HEK293T (cell line): ENCODE data around the gene SEMA3B.
"Not testable (repeated sequence)": the region's sequence is repeated elsewhere in the genome, so short reads cannot be mapped to it uniquely, and the experiment has no call there.

Experiments used
- ARNT ChIP-seq: fragments of 450-650 bp; IDR thresholded peaks from 2 replicates; pipeline ENCODE4 v1.6.1; 2017; ENCODE audit warnings: mild to moderate bottlenecking
- BHLHE40 ChIP-seq: fragments of 450-650 bp; IDR thresholded peaks from 2 replicates; pipeline ENCODE4 v1.6.1; 2016; ENCODE audit warnings: mild to moderate bottlenecking, moderate library complexity, borderline replicate concordance
- FOXA1 ChIP-seq: fragments of 450-650 bp; IDR thresholded peaks from 2 replicates; pipeline ENCODE4 v1.6.1; 2016; ENCODE audit warnings: mild to moderate bottlenecking
- FOXK2 ChIP-seq: fragments of 450-650 bp; IDR thresholded peaks from 2 replicates; pipeline ENCODE4 v1.6.1; 2016; ENCODE audit warnings: mild to moderate bottlenecking
- FOXM1 ChIP-seq: fragments of 450-650 bp; IDR thresholded peaks from 2 replicates; pipeline ENCODE4 v1.6.1; 2017; ENCODE audit warnings: mild to moderate bottlenecking, borderline replicate concordance
- HDGF ChIP-seq: fragments of 450-650 bp; IDR thresholded peaks from 2 replicates; pipeline ENCODE4 v1.6.1; 2017; ENCODE audit warnings: antibody characterized with exemption, borderline replicate concordance
- L3MBTL2 ChIP-seq: fragments of 450-650 bp; conservative IDR thresholded peaks from 2 replicates; pipeline ENCODE4 v1.6.1; 2016; ENCODE audit warnings: mild to moderate bottlenecking
- LEF1 ChIP-seq: fragments of 450-650 bp; IDR thresholded peaks from 2 replicates; pipeline ENCODE4 v1.6.1; 2017; ENCODE audit warnings: mild to moderate bottlenecking, borderline replicate concordance
- NFRKB ChIP-seq: fragments of 450-650 bp; IDR thresholded peaks from 2 replicates; pipeline ENCODE4 v1.6.1; 2016; ENCODE audit warnings: mild to moderate bottlenecking, moderate library complexity
- SP1 ChIP-seq: fragments of 450-650 bp; IDR thresholded peaks from 2 replicates; pipeline ENCODE4 v1.6.1; 2017
- SUZ12 ChIP-seq: fragments of 450-650 bp; IDR thresholded peaks from 2 replicates; pipeline ENCODE4 v1.6.1; 2016; ENCODE audit warnings: mild to moderate bottlenecking
- TARDBP ChIP-seq: fragments of 450-650 bp; IDR thresholded peaks from 2 replicates; pipeline ENCODE4 v1.6.1; 2016
- ZNF384 ChIP-seq: fragments of 450-650 bp; IDR thresholded peaks from 2 replicates; pipeline ENCODE4 v1.6.1; 2016

DNA sequence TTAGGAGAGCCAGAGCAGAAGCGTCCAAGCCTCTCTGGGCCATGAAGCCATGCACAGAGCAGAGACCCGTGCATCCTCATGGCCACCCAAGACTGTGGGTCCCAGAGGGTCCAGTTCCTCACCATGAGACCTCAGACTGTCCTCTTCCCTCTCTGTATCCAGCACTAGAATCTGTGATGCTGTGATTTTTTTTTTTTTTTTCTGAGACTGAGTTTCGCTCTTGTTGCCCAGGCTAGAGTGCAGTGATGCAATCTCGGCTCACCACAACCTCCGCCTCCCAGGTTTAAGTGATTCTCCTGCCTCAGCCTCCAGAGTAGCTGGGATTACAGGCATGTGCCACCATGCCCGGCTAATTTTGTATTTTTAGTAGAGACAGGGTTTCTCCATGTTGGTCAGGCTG is 24.1 kb upstream of the SEMA3B start:
- not testable (repeated sequence) for TF ChIP-seq NFRKB, SP1, SUZ12, BHLHE40, FOXA1, TARDBP, FOXK2, L3MBTL2, ZNF384, FOXM1, ARNT, HDGF, LEF1
